Mammary epithelial cell (primary cell): ENCODE measurements around the gene CUL4A.

Source experiments
- EZH2 ChIP-seq: IDR thresholded peaks from 2 replicates; pipeline ENCODE4 v1.6.1; 2012; ENCODE audit warnings: low read length, inconsistent platforms, borderline replicate concordance
- TF ChIP-seq, protein P1 (sequence below), 2 donors: IDR thresholded peaks in 1 of 2; conservative IDR thresholded peaks in 1 of 2; 2 replicates each; pipeline ENCODE4 v1.5.1; 2011 to 2012; ENCODE audit warnings: inconsistent platforms in 2 of 2, low read length in 2 of 2, mild to moderate bottlenecking in 2 of 2, control low read depth in 1 of 2, low read depth in 1 of 2; ENCODE audit not compliant: insufficient read depth in 1 of 2; ENCODE audit errors: extremely low read depth in 1 of 2

DNA sequence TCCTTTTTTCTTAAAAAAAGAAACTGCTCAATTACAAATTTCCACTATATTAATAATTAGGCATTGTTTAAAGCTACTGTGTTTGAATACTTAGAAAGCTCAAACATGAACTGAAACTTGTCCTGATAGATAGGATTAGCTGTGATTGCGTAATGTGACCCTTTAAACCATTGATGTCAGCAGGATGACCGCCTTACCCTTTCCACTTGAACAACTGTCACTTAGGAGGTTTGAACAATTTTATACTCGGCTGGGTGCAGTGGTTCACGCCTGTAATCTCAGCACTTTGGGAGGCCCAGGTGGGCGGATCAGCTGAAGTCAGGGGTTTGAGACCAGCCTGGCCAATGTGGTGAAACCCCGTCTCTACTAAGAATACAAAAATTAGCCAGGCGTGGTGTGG, 90.5 kb downstream of the CUL4A start:
- no peak for TF ChIP-seq EZH2
- TF ChIP-seq, protein P1, sequence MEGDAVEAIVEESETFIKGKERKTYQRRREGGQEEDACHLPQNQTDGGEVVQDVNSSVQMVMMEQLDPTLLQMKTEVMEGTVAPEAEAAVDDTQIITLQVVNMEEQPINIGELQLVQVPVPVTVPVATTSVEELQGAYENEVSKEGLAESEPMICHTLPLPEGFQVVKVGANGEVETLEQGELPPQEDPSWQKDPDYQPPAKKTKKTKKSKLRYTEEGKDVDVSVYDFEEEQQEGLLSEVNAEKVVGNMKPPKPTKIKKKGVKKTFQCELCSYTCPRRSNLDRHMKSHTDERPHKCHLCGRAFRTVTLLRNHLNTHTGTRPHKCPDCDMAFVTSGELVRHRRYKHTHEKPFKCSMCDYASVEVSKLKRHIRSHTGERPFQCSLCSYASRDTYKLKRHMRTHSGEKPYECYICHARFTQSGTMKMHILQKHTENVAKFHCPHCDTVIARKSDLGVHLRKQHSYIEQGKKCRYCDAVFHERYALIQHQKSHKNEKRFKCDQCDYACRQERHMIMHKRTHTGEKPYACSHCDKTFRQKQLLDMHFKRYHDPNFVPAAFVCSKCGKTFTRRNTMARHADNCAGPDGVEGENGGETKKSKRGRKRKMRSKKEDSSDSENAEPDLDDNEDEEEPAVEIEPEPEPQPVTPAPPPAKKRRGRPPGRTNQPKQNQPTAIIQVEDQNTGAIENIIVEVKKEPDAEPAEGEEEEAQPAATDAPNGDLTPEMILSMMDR (conservative IDR thresholded peaks at IDR 0.05 in 1 of 2, IDR thresholded peaks at IDR 0.05 in 1 of 2; ENCODE audit: extremely low read depth in 1 of 2, insufficient read depth in 1 of 2, low read depth in 1 of 2, low read length in 2 of 2), result no peak
